ENCODE data around the gene PLAAT2.

- TF ChIP-seq POLR2A (IDR thresholded peaks at IDR 0.05) (no peak), CTCF (IDR thresholded peaks at IDR 0.05) (no peak), POLR2AphosphoS5 (IDR thresholded peaks at IDR 0.05; ENCODE audit: insufficient read depth in 1 of 2, low read depth in 1 of 2) (no peak)
Measured at GRCh38 chr11:63506876-63507275, 56.3 kb downstream of the PLAAT2 start.

Data from vagina (tissue), 2 donors.